Measurements from ENCODE around the gene MDFI.
A peak's percentile ranks its signal among the peaks of the same experiment; 100 is the strongest.

The MDFI gene

GRCh38 chr6:41668968-41669367 lies 30.7 kb downstream of the MDFI start:
- Histone ChIP-seq H3K27ac (ENCODE audit: low read depth, low read length) (no peak overlapping the region), H4K5ac (ENCODE audit: low read length) (no peak overlapping the region), H3K79me1 (ENCODE audit: low read length) (no peaks in the 10 kb centered on the region), H3K4ac (ENCODE audit: low read depth, low read length) (no peak overlapping the region), H4K8ac (ENCODE audit: low read depth, low read length) (no peak overlapping the region), H3K18ac (ENCODE audit: low read length) (no peak overlapping the region), H3K4me2 (ENCODE audit: low read length) (no peak overlapping the region), H3K23ac (ENCODE audit: low read length) (no peak overlapping the region), H2BK15ac (replicated peaks; ENCODE audit: low read depth) (no peak overlapping the region), H3K36me3 (ENCODE audit: control insufficient read depth, insufficient read depth, low read length) (no peaks in the 10 kb centered on the region), H2BK5ac (ENCODE audit: low read length) (no peak overlapping the region), H3K79me2 (ENCODE audit: control insufficient read depth, insufficient read depth, low read length) (no peaks in the 10 kb centered on the region), H2AK5ac (ENCODE audit: low read length) (no peak overlapping the region), H3K56ac (ENCODE audit: low read length) (no peak overlapping the region), H3K27me3 (ENCODE audit: insufficient read depth, low read length, poor library complexity) (no peaks in the 10 kb centered on the region), H3K4me3 (ENCODE audit: low read length) (no peak overlapping the region), H3K4me1 (ENCODE audit: control insufficient read depth, low read depth, low read length) (no peaks in the 10 kb centered on the region), H3K9ac (ENCODE audit: low read length) (no peak overlapping the region), H2BK120ac (ENCODE audit: low read depth, low read length) (no peak overlapping the region)
- no peak for DNase-seq
- WGBS (ENCODE audit: extremely low coverage, insufficient coverage, low lambda C conversion rate), result no CpG with 5 or more reads among the region's 2 CpGs

- Histone ChIP-seq H2BK15ac (replicated peaks; ENCODE audit: low read depth) (no peak overlapping the region), H3K27ac (ENCODE audit: low read depth, low read length) (no peak overlapping the region), H4K8ac (ENCODE audit: low read depth, low read length) (no peak overlapping the region), H3K4ac (ENCODE audit: low read depth, low read length) (no peak overlapping the region), H3K4me2 (ENCODE audit: low read length) (no peak overlapping the region), H3K27me3 (ENCODE audit: insufficient read depth, low read length, poor library complexity) (no peaks in the 10 kb centered on the region), H2BK120ac (ENCODE audit: low read depth, low read length) (no peak overlapping the region), H2AK5ac (ENCODE audit: low read length) (no peak overlapping the region), H3K9ac (ENCODE audit: low read length) (no peak overlapping the region), H2BK5ac (ENCODE audit: low read length) (no peak overlapping the region), H3K23ac (ENCODE audit: low read length) (no peak overlapping the region), H3K36me3 (ENCODE audit: control insufficient read depth, insufficient read depth, low read length) (no peaks in the 10 kb centered on the region), H3K56ac (ENCODE audit: low read length) (no peak overlapping the region), H3K4me3 (ENCODE audit: low read length) (no peak overlapping the region), H4K5ac (ENCODE audit: low read length) (no peak overlapping the region), H3K79me2 (ENCODE audit: control insufficient read depth, insufficient read depth, low read length) (no peaks in the 10 kb centered on the region), H3K79me1 (ENCODE audit: low read length) (no peaks in the 10 kb centered on the region), H3K4me1 (ENCODE audit: control insufficient read depth, low read depth, low read length) (no peaks in the 10 kb centered on the region), H3K18ac (ENCODE audit: low read length) (no peak overlapping the region)
- DNase-seq, result no peak
- WGBS (ENCODE audit: extremely low coverage, insufficient coverage, low lambda C conversion rate), result no CpG with 5 or more reads among the region's 9 CpGs
Measured at GRCh38 chr6:41670703-41671360, 32.6 kb downstream of the MDFI start.

- H3K79me1 ChIP-seq (ENCODE audit: low read length), result no peaks in the 10 kb centered on the region
- WGBS (ENCODE audit: extremely low coverage, insufficient coverage, low lambda C conversion rate), result no CpG with 5 or more reads among the region's 5 CpGs
- H3K79me2 ChIP-seq (ENCODE audit: control insufficient read depth, insufficient read depth, low read length), result no peaks in the 10 kb centered on the region
- H3K23ac ChIP-seq (ENCODE audit: low read length), result peak overlapping the region; percentile 33
- no peak overlapping the region for H3K4me3 ChIP-seq (ENCODE audit: low read length)
- peak overlapping the region; percentile 34 for H3K56ac ChIP-seq (ENCODE audit: low read length)
- H3K27ac ChIP-seq (ENCODE audit: low read depth, low read length), result no peak overlapping the region
- H2AK5ac ChIP-seq (ENCODE audit: low read length), result no peak overlapping the region
- no peaks in the 10 kb centered on the region for H3K36me3 ChIP-seq (ENCODE audit: control insufficient read depth, insufficient read depth, low read length)
- DNase-seq, result no peak
- no peaks in the 10 kb centered on the region for H3K27me3 ChIP-seq (ENCODE audit: insufficient read depth, low read length, poor library complexity)
- H2BK5ac ChIP-seq (ENCODE audit: low read length), result no peak overlapping the region
- H4K8ac ChIP-seq (ENCODE audit: low read depth, low read length), result no peak overlapping the region
- no peak overlapping the region for H2BK15ac ChIP-seq (replicated peaks; ENCODE audit: low read depth)
- H3K18ac ChIP-seq (ENCODE audit: low read length), result no peak overlapping the region
- no peak overlapping the region for H3K9ac ChIP-seq (ENCODE audit: low read length)
- no peak overlapping the region for H3K4me2 ChIP-seq (ENCODE audit: low read length)
- H2BK120ac ChIP-seq (ENCODE audit: low read depth, low read length), result no peak overlapping the region
- no peak overlapping the region for H3K4ac ChIP-seq (ENCODE audit: low read depth, low read length)
- H4K5ac ChIP-seq (ENCODE audit: low read length), result no peak overlapping the region
- H3K4me1 ChIP-seq (ENCODE audit: control insufficient read depth, low read depth, low read length), result no peaks in the 10 kb centered on the region
Measured at GRCh38 chr6:41671376-41671775, 33.1 kb downstream of the MDFI start.

DNA sequence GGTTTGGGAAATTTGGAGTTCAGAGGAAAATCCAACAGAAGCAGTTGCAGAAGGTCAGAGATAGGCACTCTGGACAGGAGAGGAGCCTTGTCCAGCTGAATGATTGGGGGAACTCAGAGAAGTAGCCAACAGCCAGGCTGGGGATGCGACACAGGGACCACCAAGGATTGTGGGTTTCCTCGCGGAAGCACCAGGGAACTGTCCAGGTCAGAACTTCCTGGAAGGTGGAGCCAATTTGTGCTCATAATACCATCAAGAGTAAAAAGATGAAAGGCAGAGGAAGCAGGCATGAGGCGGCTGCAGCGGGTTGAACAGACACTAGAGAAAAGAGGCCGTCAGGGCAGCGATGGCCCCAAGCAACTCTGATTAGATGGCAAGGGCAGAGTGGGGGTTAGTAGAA lies 33.7 kb downstream of the MDFI start:
- Histone ChIP-seq H3K56ac (ENCODE audit: low read length) (no peak overlapping the region), H3K18ac (ENCODE audit: low read length) (no peak overlapping the region), H3K23ac (ENCODE audit: low read length) (no peak overlapping the region), H3K36me3 (ENCODE audit: control insufficient read depth, insufficient read depth, low read length) (no peaks in the 10 kb centered on the region), H2BK5ac (ENCODE audit: low read length) (no peak overlapping the region), H3K4me2 (ENCODE audit: low read length) (no peak overlapping the region), H3K4ac (ENCODE audit: low read depth, low read length) (no peak overlapping the region), H3K27me3 (ENCODE audit: insufficient read depth, low read length, poor library complexity) (no peaks in the 10 kb centered on the region), H4K5ac (ENCODE audit: low read length) (no peak overlapping the region), H3K9ac (ENCODE audit: low read length) (no peak overlapping the region), H2AK5ac (ENCODE audit: low read length) (no peak overlapping the region), H3K4me1 (ENCODE audit: control insufficient read depth, low read depth, low read length) (no peaks in the 10 kb centered on the region), H4K8ac (ENCODE audit: low read depth, low read length) (no peak overlapping the region), H3K79me1 (ENCODE audit: low read length) (no peaks in the 10 kb centered on the region), H2BK15ac (replicated peaks; ENCODE audit: low read depth) (no peak overlapping the region), H3K79me2 (ENCODE audit: control insufficient read depth, insufficient read depth, low read length) (no peaks in the 10 kb centered on the region), H3K27ac (ENCODE audit: low read depth, low read length) (no peak overlapping the region), H2BK120ac (ENCODE audit: low read depth, low read length) (no peak overlapping the region), H3K4me3 (ENCODE audit: low read length) (no peak overlapping the region)
- no CpG with 5 or more reads among the region's 7 CpGs for WGBS (ENCODE audit: extremely low coverage, insufficient coverage, low lambda C conversion rate)
- no peak for DNase-seq

DNA sequence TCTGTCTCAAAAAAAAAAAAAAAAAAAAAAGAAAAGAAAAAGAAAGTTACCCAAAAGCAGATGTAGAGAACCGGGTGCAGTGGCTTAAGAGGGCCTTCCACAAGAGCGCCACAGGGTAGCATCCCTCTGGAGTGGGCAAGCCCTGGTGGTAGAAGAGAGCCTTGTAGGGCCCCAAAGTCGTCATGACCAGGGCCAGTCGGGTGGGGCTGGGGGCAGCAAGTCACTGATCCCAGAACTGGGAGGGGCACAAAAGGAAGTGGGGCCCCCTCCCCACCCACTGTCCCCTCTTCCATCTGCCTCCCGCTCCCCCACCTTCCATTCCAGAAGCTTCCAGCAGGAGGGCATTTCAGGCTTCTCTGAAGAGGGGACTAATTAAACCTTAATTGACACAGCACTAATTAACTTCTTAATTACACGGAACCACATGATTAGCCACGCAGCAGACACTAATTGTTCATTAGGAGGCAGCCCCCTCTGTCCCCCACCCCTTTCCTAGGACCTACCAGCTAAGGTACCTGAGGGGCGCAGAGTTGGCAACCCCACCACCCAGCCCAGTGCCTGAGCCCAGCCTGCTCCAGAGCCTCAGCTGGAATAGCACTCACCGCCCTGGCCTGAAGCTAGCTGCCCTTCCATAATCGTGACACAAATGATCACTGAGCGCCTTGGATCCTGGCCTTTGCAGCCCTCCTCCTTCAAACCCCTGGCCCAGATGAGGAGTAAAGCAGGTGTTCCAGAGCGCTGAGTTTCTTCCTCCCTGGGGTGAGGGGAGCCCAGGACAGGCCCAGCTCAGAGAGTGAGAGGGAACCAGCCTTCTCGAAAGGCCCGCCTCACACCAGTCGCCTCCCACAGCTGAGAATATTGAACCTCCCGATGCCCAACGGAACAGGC lies 34.8 kb downstream of the MDFI start:
- Histone ChIP-seq H3K18ac (ENCODE audit: low read length) (no peak overlapping the region), H2BK5ac (ENCODE audit: low read length) (no peak overlapping the region), H3K79me1 (ENCODE audit: low read length) (no peaks in the 10 kb centered on the region), H3K4me3 (ENCODE audit: low read length) (no peak overlapping the region), H3K4me2 (ENCODE audit: low read length) (no peak overlapping the region), H2AK5ac (ENCODE audit: low read length) (no peak overlapping the region), H2BK15ac (replicated peaks; ENCODE audit: low read depth) (no peak overlapping the region), H3K27ac (ENCODE audit: low read depth, low read length) (no peak overlapping the region), H3K4me1 (ENCODE audit: control insufficient read depth, low read depth, low read length) (no peaks in the 10 kb centered on the region), H3K56ac (ENCODE audit: low read length) (no peak overlapping the region), H3K4ac (ENCODE audit: low read depth, low read length) (no peak overlapping the region), H3K9ac (ENCODE audit: low read length) (no peak overlapping the region), H3K27me3 (ENCODE audit: insufficient read depth, low read length, poor library complexity) (no peaks in the 10 kb centered on the region), H4K5ac (ENCODE audit: low read length) (no peak overlapping the region), H2BK120ac (ENCODE audit: low read depth, low read length) (no peak overlapping the region), H3K79me2 (ENCODE audit: control insufficient read depth, insufficient read depth, low read length) (no peaks in the 10 kb centered on the region), H3K36me3 (ENCODE audit: control insufficient read depth, insufficient read depth, low read length) (no peaks in the 10 kb centered on the region), H4K8ac (ENCODE audit: low read depth, low read length) (no peak overlapping the region), H3K23ac (ENCODE audit: low read length) (no peak overlapping the region)
- no peak for DNase-seq
- no CpG with 5 or more reads among the region's 17 CpGs for WGBS (ENCODE audit: extremely low coverage, insufficient coverage, low lambda C conversion rate)
